NCI-H128 (cell line): ENCODE measurements around the gene ANKRD34A.
A peak's percentile ranks its signal among the peaks of the same experiment; 100 is the strongest.
"Not testable (repeated sequence)": the region's sequence is repeated elsewhere in the genome, so short reads cannot be mapped to it uniquely, and the experiment has no call there.

Experiments used
- DNase-seq: peaks from one replicate; lab custom pipeline; 2025; ENCODE audit not compliant: unreplicated experiment; lab: John Stamatoyannopoulos, UW

ANKRD34A gene

GRCh38 chr1:145949219-145949618, 15.2 kb downstream of the ANKRD34A start:
- DNase-seq: no peak

- no peak for DNase-seq
These were observed 16.8 kb downstream of the ANKRD34A start for GRCh38 chr1:145947551-145947950.

- DNase-seq: no peak
These were observed 17.8 kb downstream of the ANKRD34A start for GRCh38 chr1:145946477-145946986.

- DNase-seq: no peak
These were observed 19.8 kb downstream of the ANKRD34A start for GRCh38 chr1:145944532-145944931.

- no peak for DNase-seq
These were observed 21.5 kb downstream of the ANKRD34A start for GRCh38 chr1:145942871-145943270.

- DNase-seq: no peak
These were observed 22.0 kb downstream of the ANKRD34A start for GRCh38 chr1:145942405-145942804.

GRCh38 chr1:145937436-145937835, 26.9 kb downstream of the ANKRD34A start:
- DNase-seq: no peak

- DNase-seq: no peak
These were observed 28.1 kb downstream of the ANKRD34A start for GRCh38 chr1:145936247-145936646.

GRCh38 chr1:145935708-145936107, 28.7 kb downstream of the ANKRD34A start:
- DNase-seq: no peak

- not testable (repeated sequence) for DNase-seq
These were observed 31.8 kb downstream of the ANKRD34A start for GRCh38 chr1:145932522-145933009.

GRCh38 chr1:145927916-145928643, 36.3 kb downstream of the ANKRD34A start:
- DNase-seq: no peak

GRCh38 chr1:145927063-145927886, 37.1 kb downstream of the ANKRD34A start, which contains the start of gene RBM8A:
Gene RBM8A (minus strand): TSS chr1:145927484. CDS start chr1:145927426, 58 bp downstream.
- DNase-seq: peak; percentile 97

- DNase-seq: no peak
These were observed 37.7 kb downstream of the ANKRD34A start for GRCh38 chr1:145926686-145927062.

- no peak for DNase-seq
These were observed 42.1 kb downstream of the ANKRD34A start for GRCh38 chr1:145922266-145922665.

- not testable (repeated sequence) for DNase-seq
These were observed 44.1 kb downstream of the ANKRD34A start for GRCh38 chr1:145920297-145920696.

- no peak for DNase-seq
These were observed 45.1 kb downstream of the ANKRD34A start for GRCh38 chr1:145918992-145919939.

GRCh38 chr1:145918144-145918991, 46.0 kb downstream of the ANKRD34A start, which contains the start of gene PEX11B:
Gene PEX11B (minus strand): TSS chr1:145918717. CDS start chr1:145918688, 29 bp downstream.
- DNase-seq: peak; percentile 87

GRCh38 chr1:145917595-145917994, 46.8 kb downstream of the ANKRD34A start:
- no peak for DNase-seq

GRCh38 chr1:145916745-145917144, 47.6 kb downstream of the ANKRD34A start:
- no peak for DNase-seq
